ENCODE data around the gene C21orf58.

Gene C21orf58

DNA sequence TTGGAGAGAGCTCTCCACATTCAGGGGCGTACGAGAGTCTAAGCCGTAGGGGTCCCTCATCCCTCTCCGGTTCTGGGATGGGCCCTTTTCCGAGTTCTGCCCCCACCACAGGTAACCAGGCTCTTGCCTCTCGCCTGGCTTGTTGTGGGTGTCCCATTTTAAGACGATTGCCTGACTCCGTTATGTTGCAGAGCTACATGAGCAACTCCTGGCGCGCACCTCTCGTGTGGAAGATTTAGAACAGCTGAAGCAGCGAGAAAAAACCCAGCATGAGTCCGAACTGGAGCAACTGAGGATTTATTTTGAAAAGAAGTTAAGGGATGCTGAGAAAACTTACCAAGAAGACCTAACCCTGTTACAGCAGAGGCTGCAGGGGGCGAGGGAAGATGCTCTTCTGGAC lies 29.2 kb upstream of the C21orf58 start:
- DNase-seq (ENCODE audit: low spot score) = no peak

- DNase-seq (ENCODE audit: low spot score) = no peak
Observed at GRCh38 chr21:46352164-46352515, 28.5 kb upstream of the C21orf58 start.

DNA sequence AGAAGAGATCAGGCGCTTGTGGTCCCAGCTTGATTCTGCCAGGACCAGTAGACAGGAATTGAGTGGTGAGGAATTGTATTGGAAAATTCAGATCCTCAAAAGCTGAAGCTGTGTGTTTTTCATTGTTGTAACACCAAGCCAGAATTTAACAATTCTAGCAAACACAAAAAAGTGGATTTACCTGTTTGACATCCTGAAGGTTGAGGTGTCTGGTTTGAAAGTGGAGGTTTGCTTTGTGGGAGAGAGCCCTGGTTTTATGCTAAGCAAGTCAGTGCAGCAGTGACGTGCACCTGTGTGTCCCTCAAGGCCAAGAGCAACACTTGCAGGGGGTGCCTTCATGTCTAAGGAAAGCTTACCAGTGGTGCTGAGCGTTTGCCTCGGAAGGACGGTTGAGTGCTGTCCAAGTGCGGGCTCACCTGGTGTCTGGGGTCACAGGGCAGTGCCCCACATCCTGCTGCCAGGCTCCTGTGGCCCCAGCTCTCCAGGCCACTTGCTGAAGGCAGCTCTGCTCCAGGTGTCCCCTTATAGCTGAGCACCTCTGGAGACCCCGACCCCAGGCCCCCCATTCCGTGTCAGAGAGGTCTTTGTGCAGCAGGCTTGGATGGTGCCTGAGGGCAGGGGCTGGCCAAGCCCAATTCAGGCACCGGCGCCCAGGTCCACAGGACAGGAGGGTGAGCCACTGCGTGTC lies 27.9 kb upstream of the C21orf58 start:
- no peak for DNase-seq (ENCODE audit: low spot score)

GRCh38 chr21:46350981-46351380 lies 27.3 kb upstream of the C21orf58 start:
- DNase-seq (ENCODE audit: low spot score) = no peak

DNA sequence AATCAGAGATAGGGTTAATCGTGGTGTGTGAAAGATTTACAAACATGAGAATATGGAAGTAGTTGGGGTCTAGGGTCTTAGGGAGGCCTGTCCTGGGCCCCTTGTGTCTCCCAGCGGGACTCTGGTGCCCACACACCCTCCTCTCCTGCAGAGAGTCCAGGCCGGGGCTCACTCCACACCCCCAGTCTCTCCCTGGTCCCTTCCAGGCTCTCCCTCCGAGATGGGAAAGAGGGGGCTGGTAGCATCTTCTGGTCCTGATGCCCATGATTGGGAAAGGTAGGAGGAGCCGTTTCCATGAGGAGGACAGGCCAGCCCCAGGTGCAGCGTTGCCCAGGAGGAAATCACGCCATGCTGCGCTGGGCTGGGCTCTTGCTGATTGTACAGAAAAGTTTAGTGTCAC lies 26.9 kb upstream of the C21orf58 start:
- no peak for DNase-seq (ENCODE audit: low spot score)

- DNase-seq (ENCODE audit: low spot score) = no peak
Observed at GRCh38 chr21:46349134-46349760, 25.6 kb upstream of the C21orf58 start.

DNA sequence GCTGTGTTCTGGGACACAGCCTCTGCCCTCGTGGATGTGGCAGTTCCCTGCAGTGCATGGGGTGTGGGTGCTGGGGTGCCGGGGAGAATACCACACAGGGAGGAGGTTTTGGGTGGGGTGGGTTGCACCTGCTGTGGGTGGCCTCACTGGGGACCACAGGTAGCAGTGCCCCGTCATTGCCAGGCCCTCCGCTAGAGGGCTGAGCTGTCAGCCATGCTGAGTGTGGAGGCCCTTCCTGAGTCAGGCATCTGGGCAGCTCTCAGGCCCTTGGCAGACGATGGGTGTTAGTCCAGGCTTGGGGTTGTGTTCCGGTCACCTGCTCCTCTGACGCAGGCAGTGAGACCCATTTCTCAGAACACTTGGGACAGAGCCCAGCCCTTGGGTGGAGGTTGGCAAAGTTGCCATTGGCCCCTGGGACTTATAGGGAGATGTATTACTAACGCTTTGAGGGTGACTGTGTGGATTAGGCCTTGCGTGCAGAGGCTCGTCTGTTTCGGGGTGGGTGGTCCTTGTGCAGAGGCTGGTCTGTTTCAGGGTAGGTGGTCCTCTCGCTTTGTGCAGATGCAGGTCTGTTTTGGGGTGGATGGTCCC lies 24.2 kb upstream of the C21orf58 start:
- no peak for DNase-seq (ENCODE audit: low spot score)

- no peak for DNase-seq (ENCODE audit: low spot score)
Observed at GRCh38 chr21:46347203-46347550, 23.5 kb upstream of the C21orf58 start.

DNA sequence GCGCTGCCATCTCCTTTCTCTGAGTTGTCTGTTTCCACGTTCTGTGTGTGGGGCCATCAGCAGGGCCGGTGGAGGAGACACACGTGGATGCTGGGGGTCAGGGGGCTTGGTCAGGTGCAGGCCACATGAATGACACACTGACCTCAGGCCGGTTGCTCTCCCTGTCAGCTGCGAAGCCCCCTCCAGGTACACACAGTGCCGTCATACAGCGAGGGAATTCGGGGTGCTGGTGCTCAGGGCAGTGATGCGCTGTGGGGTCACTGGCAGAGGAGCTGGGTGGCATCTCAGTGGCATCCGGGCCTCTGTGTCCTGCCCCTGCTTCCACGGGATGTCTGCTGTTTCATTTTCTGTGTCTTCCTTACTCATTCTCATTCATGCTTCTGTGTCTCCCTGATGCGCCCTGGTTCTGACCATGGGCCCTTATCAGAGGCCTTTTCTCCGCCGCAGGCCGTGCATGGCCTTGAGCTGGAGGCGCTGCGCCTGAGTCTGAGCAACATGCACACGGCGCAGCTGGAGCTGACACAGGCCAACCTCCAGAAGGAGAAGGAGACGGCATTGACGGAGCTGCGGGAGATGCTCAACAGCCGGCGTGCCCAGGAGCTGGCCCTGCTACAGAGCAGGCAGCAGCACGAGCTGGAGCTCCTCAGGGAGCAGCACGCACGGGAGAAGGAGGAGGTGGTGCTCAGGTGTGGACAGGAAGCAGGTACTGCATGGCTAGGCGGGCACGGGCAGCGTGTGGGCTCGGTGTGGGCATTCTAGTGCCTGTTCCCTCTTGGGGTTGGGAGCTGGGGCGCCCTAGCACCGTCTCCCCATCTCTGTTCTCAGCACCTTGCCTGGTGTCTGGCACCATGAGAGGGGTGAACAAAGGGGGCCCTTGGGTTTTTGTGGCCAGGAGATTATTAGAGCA lies 22.9 kb upstream of the C21orf58 start:
- no peak for DNase-seq (ENCODE audit: low spot score)

- no peak for DNase-seq (ENCODE audit: low spot score)
Observed at GRCh38 chr21:46345861-46346260, 22.2 kb upstream of the C21orf58 start.

DNA sequence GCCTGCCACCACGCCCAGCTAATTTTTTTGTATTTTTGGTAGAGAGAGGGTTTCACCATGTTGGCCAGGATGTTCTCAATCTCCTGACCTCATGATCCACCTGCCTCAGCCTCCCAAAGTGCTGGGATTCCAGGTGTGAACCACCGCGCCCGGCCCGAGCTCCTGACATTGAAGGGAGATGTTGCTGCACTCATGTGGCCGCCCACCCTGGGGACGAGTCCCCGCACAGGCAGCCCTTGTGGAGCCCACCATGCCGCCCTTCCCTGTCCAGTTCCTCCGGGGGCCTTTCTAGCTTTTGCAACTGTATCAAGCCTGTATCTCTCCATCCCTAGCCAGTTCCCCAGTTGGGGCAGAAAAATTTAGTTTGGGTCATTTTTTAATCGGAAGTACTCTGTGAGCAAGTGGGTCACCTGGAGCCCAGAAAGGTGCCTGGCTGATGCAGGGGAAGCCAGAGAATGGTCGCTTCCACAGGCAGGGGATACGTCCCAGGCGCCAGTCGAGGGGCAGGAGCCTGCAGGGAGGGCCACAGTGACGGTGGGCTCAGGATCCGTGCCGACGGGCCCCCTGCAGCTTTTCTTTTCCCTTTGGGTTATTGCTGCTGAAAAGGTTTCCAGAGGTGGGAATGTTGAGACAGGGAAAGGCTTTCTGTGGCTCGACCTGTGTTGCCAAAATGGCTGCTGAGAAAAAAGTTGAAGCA lies 20.7 kb upstream of the C21orf58 start:
- no peak for DNase-seq (ENCODE audit: low spot score)

DNA sequence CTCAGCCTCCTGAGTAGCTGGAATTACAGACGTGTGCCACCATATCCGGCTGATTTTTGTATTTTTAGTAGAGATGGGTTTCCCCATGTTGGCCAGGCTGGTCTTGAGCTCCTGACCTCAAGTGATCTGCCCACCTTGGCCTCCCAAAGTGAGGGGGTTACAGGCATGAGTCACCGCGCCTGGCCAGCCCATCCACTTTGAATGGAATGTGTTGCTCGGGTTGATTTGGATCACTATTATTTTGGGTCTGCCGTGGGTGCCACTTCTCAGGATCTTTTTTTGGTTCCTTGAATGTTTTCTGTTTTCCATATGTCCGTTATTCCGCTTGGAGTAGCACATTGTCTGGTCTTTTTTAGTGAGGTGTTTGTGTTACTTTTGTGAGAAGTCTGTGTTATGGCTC lies 17.3 kb upstream of the C21orf58 start:
- DNase-seq (ENCODE audit: low spot score) = no peak

- no peak for DNase-seq (ENCODE audit: low spot score)
Observed at GRCh38 chr21:46336603-46337002, 12.9 kb upstream of the C21orf58 start.

DNA sequence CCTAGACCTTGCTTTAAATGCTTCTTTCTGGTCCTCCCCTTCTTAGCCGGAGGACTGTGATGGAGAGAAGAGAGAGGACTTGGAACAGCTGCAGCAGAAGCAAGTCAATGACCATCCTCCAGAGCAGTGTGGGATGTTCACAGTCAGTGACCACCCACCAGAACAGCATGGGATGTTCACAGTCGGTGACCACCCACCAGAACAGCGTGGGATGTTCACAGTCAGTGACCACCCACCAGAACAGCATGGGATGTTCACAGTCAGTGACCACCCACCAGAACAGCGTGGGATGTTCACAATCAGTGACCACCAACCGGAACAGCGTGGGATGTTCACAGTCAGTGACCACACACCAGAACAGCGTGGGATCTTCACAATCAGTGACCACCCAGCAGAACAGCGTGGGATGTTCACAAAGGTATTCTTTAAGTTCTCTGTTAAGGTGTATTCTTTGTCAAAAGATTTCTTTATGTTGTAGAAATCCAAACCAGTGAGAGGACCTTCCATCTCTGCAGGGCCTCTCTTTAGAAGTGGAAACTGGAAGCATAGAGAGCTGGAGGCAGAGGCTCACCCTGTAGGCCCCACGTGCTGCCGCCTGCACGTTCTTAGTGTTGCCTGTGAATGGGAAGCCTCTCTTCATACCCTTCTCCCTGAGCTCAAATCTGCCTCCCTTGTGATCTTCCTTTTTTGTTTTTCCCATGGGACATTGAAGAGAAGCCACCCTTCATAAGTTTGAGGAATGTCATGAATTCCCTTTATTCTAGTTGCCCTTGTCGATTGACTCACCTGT lies 10.9 kb upstream of the C21orf58 start:
- no peak for DNase-seq (ENCODE audit: low spot score)

GRCh38 chr21:46329796-46330195 lies 6.1 kb upstream of the C21orf58 start:
- no peak for DNase-seq (ENCODE audit: low spot score)

DNA sequence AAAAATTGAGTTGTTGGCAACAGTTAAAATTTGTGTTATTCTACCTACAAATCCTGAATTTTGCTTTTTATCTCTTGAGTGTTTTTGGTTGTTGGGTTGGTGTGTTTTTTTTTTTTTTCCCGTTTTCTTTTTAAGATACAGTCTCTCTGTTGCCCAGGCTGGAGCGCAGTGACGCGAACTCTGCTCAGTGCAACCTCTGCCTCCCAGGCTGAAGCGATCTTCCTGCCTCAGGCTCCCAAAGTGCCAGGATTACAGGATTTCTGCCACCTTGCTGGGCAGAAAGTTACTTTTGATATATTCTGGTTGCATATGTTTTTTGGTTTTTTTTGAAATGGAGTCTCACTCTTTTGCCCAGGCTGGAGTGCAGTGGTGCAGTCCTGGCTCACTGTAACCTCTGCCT lies 4.5 kb upstream of the C21orf58 start:
- no peak for DNase-seq (ENCODE audit: low spot score)

DNA sequence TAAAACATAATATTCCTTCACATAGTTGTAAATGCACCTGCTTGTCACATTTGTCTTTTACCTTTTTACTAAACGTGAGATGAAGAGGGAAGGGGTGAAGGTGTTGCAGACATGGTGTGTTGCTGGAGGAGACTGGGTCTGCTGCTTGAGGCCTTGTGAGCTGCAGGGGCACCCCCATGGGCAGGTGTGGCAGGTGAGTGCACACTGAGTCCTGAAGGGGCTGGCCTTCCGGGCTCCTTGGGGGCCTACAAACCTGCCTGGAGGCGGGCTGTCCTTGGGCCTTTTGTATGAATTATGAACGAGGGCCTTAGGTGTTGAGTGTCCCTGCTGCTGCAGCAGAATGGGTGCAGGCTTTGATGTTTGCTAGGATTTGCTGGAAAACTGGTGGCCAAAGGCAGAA lies 4.0 kb upstream of the C21orf58 start:
- no peak for DNase-seq (ENCODE audit: low spot score)

DNA sequence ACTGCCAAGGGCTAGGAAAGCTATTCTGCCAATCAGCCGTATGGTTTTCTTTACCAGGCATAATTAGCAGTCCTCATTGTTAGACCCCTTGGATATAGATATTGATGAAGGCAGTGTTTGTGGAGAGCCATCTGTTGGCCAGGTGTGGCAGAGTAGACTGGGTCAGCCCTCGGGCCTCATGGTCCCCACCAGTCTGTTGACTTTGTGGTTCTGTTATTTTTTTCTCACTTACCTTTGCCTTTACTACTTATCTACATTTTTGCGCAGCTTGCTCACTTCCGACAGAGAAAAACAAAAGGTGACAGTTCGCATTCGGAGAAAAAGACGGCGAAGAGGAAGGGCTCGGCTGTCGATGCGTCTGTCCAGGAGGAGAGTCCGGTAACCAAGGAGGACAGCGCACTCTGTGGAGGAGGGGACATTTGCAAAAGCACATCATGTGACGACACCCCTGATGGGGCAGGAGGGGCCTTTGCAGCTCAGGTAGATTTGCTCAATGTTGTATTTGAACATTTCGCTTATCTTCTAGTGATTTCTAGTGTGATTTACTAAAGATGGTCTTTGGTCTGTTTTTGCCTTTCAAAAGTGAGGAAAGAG lies 2.5 kb upstream of the C21orf58 start:
- peak; percentile 11 for DNase-seq (ENCODE audit: low spot score)

GRCh38 chr21:46325073-46325912 lies 1.6 kb upstream of the C21orf58 start:
- peak; percentile 61 for DNase-seq (ENCODE audit: low spot score)

All from LoVo (cell line).